22Rv1 (cell line): ENCODE measurements around the gene PRCP.

Experiments used
- ZFX ChIP-seq: fragments of 450-650 bp; IDR thresholded peaks from 2 replicates; pipeline ENCODE4 v1.6.1; 2017; ENCODE audit warnings: antibody characterized with exemption, borderline replicate concordance
- TF ChIP-seq, protein P1 (sequence below): fragments of 450-650 bp; IDR thresholded peaks from 2 replicates; pipeline ENCODE4 v1.5.1; 2017; ENCODE audit warnings: mild to moderate bottlenecking

GRCh38 chr11:82872377-82873150, 27.7 kb downstream of the PRCP start:
- TF ChIP-seq, protein P1, sequence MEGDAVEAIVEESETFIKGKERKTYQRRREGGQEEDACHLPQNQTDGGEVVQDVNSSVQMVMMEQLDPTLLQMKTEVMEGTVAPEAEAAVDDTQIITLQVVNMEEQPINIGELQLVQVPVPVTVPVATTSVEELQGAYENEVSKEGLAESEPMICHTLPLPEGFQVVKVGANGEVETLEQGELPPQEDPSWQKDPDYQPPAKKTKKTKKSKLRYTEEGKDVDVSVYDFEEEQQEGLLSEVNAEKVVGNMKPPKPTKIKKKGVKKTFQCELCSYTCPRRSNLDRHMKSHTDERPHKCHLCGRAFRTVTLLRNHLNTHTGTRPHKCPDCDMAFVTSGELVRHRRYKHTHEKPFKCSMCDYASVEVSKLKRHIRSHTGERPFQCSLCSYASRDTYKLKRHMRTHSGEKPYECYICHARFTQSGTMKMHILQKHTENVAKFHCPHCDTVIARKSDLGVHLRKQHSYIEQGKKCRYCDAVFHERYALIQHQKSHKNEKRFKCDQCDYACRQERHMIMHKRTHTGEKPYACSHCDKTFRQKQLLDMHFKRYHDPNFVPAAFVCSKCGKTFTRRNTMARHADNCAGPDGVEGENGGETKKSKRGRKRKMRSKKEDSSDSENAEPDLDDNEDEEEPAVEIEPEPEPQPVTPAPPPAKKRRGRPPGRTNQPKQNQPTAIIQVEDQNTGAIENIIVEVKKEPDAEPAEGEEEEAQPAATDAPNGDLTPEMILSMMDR = no peak
- TF ChIP-seq ZFX = no peak
